ENCODE results near the gene REM1. TPM values are rescaled to one million over a fixed set of nuclear protein-coding genes. Genes with fewer than 3 reads are reported as not detected.

The REM1 gene
- total RNA-seq, 1 experiment from 2014 or later: not detected

DNA sequence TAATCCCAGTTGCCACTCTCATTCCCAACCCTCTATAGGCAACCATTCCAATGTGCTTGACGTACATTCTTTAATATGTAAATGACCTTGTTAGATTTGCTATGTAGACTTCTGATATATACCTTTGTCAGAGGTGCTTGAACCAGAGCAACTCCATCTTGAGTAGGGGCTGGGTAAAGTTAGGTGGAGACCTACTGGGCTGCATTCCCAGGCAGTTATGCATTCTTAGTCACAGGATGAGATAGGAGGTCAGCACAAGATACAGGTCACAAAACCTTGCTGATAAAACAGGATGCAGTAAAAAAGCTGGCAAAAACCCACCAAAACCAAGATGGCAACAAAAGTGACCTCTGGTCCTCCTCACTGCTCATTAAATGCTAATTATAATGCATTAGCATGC, 30.8 kb downstream of the REM1 start:
- no peak overlapping the region for H3K27ac Mint-ChIP-seq
- no peak overlapping the region for H3K23ac ChIP-seq (ENCODE audit: insufficient read length, low read depth, low read length)
- H3K4me3 Mint-ChIP-seq: no peak overlapping the region
- no peak overlapping the region for H2BK15ac ChIP-seq (ENCODE audit: low read depth, low read length)
- H2BK20ac ChIP-seq (ENCODE audit: low read depth, low read length, poor library complexity, severe bottlenecking): no peak overlapping the region
- H2BK5ac ChIP-seq (ENCODE audit: insufficient read length, low read length): no peak overlapping the region
- no peak overlapping the region for H3K18ac ChIP-seq (ENCODE audit: insufficient read length, low read depth, low read length)
- H3K4me1 ChIP-seq (ENCODE audit: insufficient read depth, low read length): no peaks in the 10 kb centered on the region
- H3K36me3 Mint-ChIP-seq (ENCODE audit: insufficient read depth in 1 of 3, low read depth in 3 of 3): peaks cover 0 to 2% (median 0%) of the 10 kb centered on the region in 3 experiments; a peak in 2 of 7 replicates
- H3K9ac ChIP-seq (ENCODE audit: extremely low read depth, insufficient read length, low read length): no peak overlapping the region
- TF ChIP-seq, protein P1, sequence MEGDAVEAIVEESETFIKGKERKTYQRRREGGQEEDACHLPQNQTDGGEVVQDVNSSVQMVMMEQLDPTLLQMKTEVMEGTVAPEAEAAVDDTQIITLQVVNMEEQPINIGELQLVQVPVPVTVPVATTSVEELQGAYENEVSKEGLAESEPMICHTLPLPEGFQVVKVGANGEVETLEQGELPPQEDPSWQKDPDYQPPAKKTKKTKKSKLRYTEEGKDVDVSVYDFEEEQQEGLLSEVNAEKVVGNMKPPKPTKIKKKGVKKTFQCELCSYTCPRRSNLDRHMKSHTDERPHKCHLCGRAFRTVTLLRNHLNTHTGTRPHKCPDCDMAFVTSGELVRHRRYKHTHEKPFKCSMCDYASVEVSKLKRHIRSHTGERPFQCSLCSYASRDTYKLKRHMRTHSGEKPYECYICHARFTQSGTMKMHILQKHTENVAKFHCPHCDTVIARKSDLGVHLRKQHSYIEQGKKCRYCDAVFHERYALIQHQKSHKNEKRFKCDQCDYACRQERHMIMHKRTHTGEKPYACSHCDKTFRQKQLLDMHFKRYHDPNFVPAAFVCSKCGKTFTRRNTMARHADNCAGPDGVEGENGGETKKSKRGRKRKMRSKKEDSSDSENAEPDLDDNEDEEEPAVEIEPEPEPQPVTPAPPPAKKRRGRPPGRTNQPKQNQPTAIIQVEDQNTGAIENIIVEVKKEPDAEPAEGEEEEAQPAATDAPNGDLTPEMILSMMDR (conservative IDR thresholded peaks at IDR 0.05): no peak
- H4K91ac ChIP-seq (ENCODE audit: insufficient read length, low read depth, low read length): no peak overlapping the region
- H3K14ac ChIP-seq (ENCODE audit: insufficient read depth, low read length): no peak overlapping the region
- H3T11ph ChIP-seq (ENCODE audit: low read length): no peak overlapping the region
- no peak overlapping the region for H2AFZ ChIP-seq (ENCODE audit: low read length)
- no peak overlapping the region for H3K4ac ChIP-seq (ENCODE audit: low read depth, low read length)
- no peak overlapping the region for H3K27ac ChIP-seq (ENCODE audit: insufficient read length, low read depth, low read length)
- H3K27me3 Mint-ChIP-seq (ENCODE audit: low read depth): peaks cover 23% of the 10 kb centered on the region
- no CpG with 5 or more reads among the region's 1 CpG for WGBS (ENCODE audit: extremely low coverage, insufficient read length, low lambda C conversion rate)
- no peak overlapping the region for H3K4me2 ChIP-seq (ENCODE audit: insufficient read depth, insufficient read length, low read length)
- H4K20me1 ChIP-seq (ENCODE audit: control insufficient read depth, insufficient read depth, insufficient read length): no peaks in the 10 kb centered on the region
- no peaks in the 10 kb centered on the region for H3K9me3 ChIP-seq (ENCODE audit: control insufficient read depth, low read depth, low read length)
- no peaks in the 10 kb centered on the region for H3K23me2 ChIP-seq (ENCODE audit: insufficient read length, low read depth, low read length, poor library complexity, severe bottlenecking)
- no peak overlapping the region for H4K8ac ChIP-seq (replicated peaks; ENCODE audit: insufficient read length, low read depth, low read length)
- no peaks in the 10 kb centered on the region for H3K79me2 ChIP-seq (ENCODE audit: insufficient read depth, low read length)
- no peak overlapping the region for H2AK5ac ChIP-seq (ENCODE audit: insufficient read length, low read length)
- H3K56ac ChIP-seq (ENCODE audit: insufficient read length, low read depth, low read length): no peak overlapping the region
- no peak overlapping the region for H2BK12ac ChIP-seq (ENCODE audit: insufficient read length, low read depth, low read length)
- H2BK120ac ChIP-seq (ENCODE audit: low read depth, low read length, poor library complexity, severe bottlenecking): no peak overlapping the region
- no peak overlapping the region for H4K5ac ChIP-seq (ENCODE audit: insufficient read length, low read depth, low read length)
- no peak for DNase-seq
- peaks cover 39 to 75% of the 10 kb centered on the region in 2 experiments for H3K9me3 Mint-ChIP-seq
- H3K4me1 Mint-ChIP-seq: no peaks in the 10 kb centered on the region
- H3K79me1 ChIP-seq (ENCODE audit: insufficient read depth, low read depth, low read length, poor library complexity, severe bottlenecking): no peaks in the 10 kb centered on the region
- H3K27me3 ChIP-seq (ENCODE audit: insufficient read depth, low read length): no peaks in the 10 kb centered on the region
